K562 (cell line): ENCODE measurements around the gene ZDHHC16. TPM values are rescaled to one million over a fixed set of nuclear protein-coding genes. Genes with fewer than 3 reads are reported as not detected.

Source experiments
- ATAC-seq: fragments of 200-7000 bp; cut with Tn5 transposase; 3 replicates; pipeline ENCODE4 v1.9.1; 2020; ENCODE audit warnings: moderate library complexity
- BruUV-seq: library from RNA; stranded (reverse); fragments of 400-500 nt; replicated peaks from 2 replicates; lab custom pipeline; 2021; lab: Mats Ljungman, UMichigan
- CTCF ChIA-PET: fragments of 300-600 bp; formaldehyde crosslinking; extraction: SDS; loops from one replicate; lab custom pipeline; 2021; ENCODE audit warnings: low intra/inter-chr PET ratio; lab: Yijun Ruan, JAX
- POLR2A ChIA-PET: fragments of 300-600, 350-650 bp; sonication (Branson Sonifier 250); formaldehyde crosslinking; extraction: SDS; loops from one replicate; lab custom pipeline; 2021; ENCODE audit warnings: antibody characterized with exemption, inconsistent platforms; lab: Yijun Ruan, JAX
- DNase-seq, 4 experiments: peaks; one replicate each; pipeline versions ENCODE4 v3.0.0 to v3.0.0-alpha.2; 2011 to 2018; ENCODE audit warnings: low spot score in 3 of 4, mixed read lengths in 3 of 4; ENCODE audit errors: extremely low read depth in 1 of 4
- FAIRE-seq: peaks from 2 replicates; lab custom pipeline; 2011; peaks lifted over from hg19 to GRCh38; lab: Jason Lieb, UNC
- H2AFZ ChIP-seq: 2 replicates; pipeline ENCODE4 v1.6.0; 2011; ENCODE audit warnings: low read depth, low read length, control low read depth, inconsistent platforms
- H3K27ac ChIP-seq: fragments of 200-600 bp; 3 replicates; pipeline ENCODE4 v1.8.0; 2011; ENCODE audit warnings: low read depth, mild to moderate bottlenecking, control low read depth, inconsistent platforms, low read length, moderate library complexity, mixed read lengths; ENCODE audit errors: extremely low read depth
- H3K27me3 ChIP-seq, 2 experiments: fragments of 300-600 bp in 1 of 2; 2 replicates in 1 of 2; 3 replicates in 1 of 2; pipeline versions ENCODE4 v1.6.0 to v1.8.0; 2011; ENCODE audit warnings: inconsistent platforms in 2 of 2, low read length in 2 of 2, mild to moderate bottlenecking in 1 of 2, mixed read lengths in 1 of 2, moderate library complexity in 1 of 2; ENCODE audit not compliant: control insufficient read depth in 2 of 2, insufficient read depth in 2 of 2
- H3K36me3 ChIP-seq: fragments of 300-600 bp; 3 replicates; pipeline ENCODE4 v1.8.0; 2011; ENCODE audit warnings: mild to moderate bottlenecking, low read length, inconsistent platforms; ENCODE audit not compliant: control insufficient read depth, insufficient read depth
- H3K4me1 ChIP-seq, 2 experiments: fragments of 200-600 bp in 1 of 2; replicated peaks in 1 of 2; 2 replicates in 1 of 2; 3 replicates in 1 of 2; pipeline versions ENCODE4 v1.5.1 to v1.8.0; 2011; ENCODE audit warnings: inconsistent platforms in 2 of 2, low read length in 2 of 2, mild to moderate bottlenecking in 1 of 2, mixed read lengths in 1 of 2, moderate library complexity in 1 of 2; ENCODE audit not compliant: control insufficient read depth in 2 of 2, insufficient read depth in 2 of 2
- H3K4me2 ChIP-seq: 2 replicates; pipeline ENCODE4 v1.6.1; 2011; ENCODE audit warnings: low read length, control low read depth, inconsistent platforms, mixed read lengths; ENCODE audit not compliant: insufficient read depth
- H3K4me3 ChIP-seq: fragments of 200-600 bp; sonication (generic), shearing (Covaris generic); 2 replicates; pipeline ENCODE4 v1.5.1; 2016; ENCODE audit warnings: control low read depth, inconsistent platforms
- H3K79me2 ChIP-seq: fragments of 200-600 bp; 3 replicates; pipeline ENCODE4 v1.8.0; 2011; ENCODE audit warnings: low read length, inconsistent platforms; ENCODE audit not compliant: control insufficient read depth, insufficient read depth
- H3K9ac ChIP-seq, 2 experiments: 2 replicates each; pipeline versions ENCODE4 v1.6.0 to v1.6.1; 2011; ENCODE audit warnings: low read depth in 2 of 2, low read length in 2 of 2, control low read depth in 1 of 2, inconsistent platforms in 1 of 2, mild to moderate bottlenecking in 1 of 2, mixed read lengths in 1 of 2; ENCODE audit not compliant: insufficient read depth in 1 of 2
- H3K9me1 ChIP-seq: one replicate; pipeline ENCODE4 v1.6.0; 2011; ENCODE audit warnings: inconsistent platforms, mild to moderate bottlenecking, low read length, moderate library complexity; ENCODE audit not compliant: control insufficient read depth, insufficient read depth
- H3K9me3 ChIP-seq: replicated peaks from 2 replicates; pipeline ENCODE4 v1.5.1; 2011; ENCODE audit warnings: low read depth, low read length, inconsistent platforms; ENCODE audit not compliant: control insufficient read depth, insufficient read depth
- H4K20me1 ChIP-seq: replicated peaks from 2 replicates; pipeline ENCODE4 v1.6.1; 2011; ENCODE audit warnings: low read length, inconsistent platforms, mixed read lengths; ENCODE audit not compliant: control insufficient read depth, insufficient read depth
- COPS2 ChIP-seq: fragments of 450-650 bp; conservative IDR thresholded peaks from 2 replicates; pipeline ENCODE4 v1.6.1; 2016; ENCODE audit warnings: mild to moderate bottlenecking, moderate library complexity
- ETS2 ChIP-seq: IDR thresholded peaks from 2 replicates; pipeline ENCODE4 v1.6.1; 2016; ENCODE audit warnings: borderline replicate concordance, missing genetic modification characterization, mild to moderate bottlenecking, moderate library complexity, missing compliant biosample characterization; ENCODE audit not compliant: poor library complexity, severe bottlenecking
- MYNN ChIP-seq, 2 experiments: sonication (generic); formaldehyde crosslinking in 1 of 2; IDR thresholded peaks; 2 replicates each; pipeline versions ENCODE4 v1.5.0 to v1.6.1; 2016 to 2020; ENCODE audit warnings: antibody characterized with exemption in 1 of 2, missing genetic modification reagents in 1 of 2
- PTRF ChIP-seq: fragments of 450-650 bp; IDR thresholded peaks from 2 replicates; pipeline ENCODE4 v1.6.1; 2016; ENCODE audit warnings: mild to moderate bottlenecking, missing genetic modification characterization, missing compliant biosample characterization
- SNRNP70 ChIP-seq: fragments of 200-400 bp; formaldehyde crosslinking; optimal IDR thresholded peaks from 2 replicates; pipeline ENCODE3; 2017; ENCODE audit warnings: low read depth, low read length
- SP2 ChIP-seq: IDR thresholded peaks from 2 replicates; pipeline ENCODE4 v1.6.1; 2011; ENCODE audit warnings: mild to moderate bottlenecking, low read depth, low read length, moderate library complexity; ENCODE audit not compliant: poor library complexity, severe bottlenecking; ENCODE audit errors: extremely low read depth
- ZNF146 ChIP-seq: IDR thresholded peaks from one replicate; pipeline ENCODE4 v1.6.1; 2018; ENCODE audit warnings: missing compliant biosample characterization; ENCODE audit not compliant: unreplicated experiment
- ZNF212 ChIP-seq: fragments of 450-650 bp; formaldehyde crosslinking; IDR thresholded peaks from 2 replicates; pipeline ENCODE4 v1.4.0; 2020; ENCODE audit warnings: mild to moderate bottlenecking
- WGBS: fragments of 100-300 bp; shearing (Covaris generic); methylation state at CpG from one replicate; pipeline ENCODE4 v1.1.6; 2016; ENCODE audit warnings: low coverage, mixed read lengths; ENCODE audit not compliant: insufficient coverage; ENCODE audit errors: missing lambda C conversion rate; 5-methylcytosine and 5-hydroxymethylcytosine counted together
- in situ Hi-C: fragments of 300-500 bp; cut with MboI; formaldehyde crosslinking; loops from 4 replicates; pipeline ENCODE4 v1.15.0; 2018; ENCODE audit warnings: inconsistent platforms, mixed read lengths
- intact Hi-C: fragments of 100-400 bp; cut with micrococcal nuclease; formaldehyde crosslinking; loops from 2 replicates; pipeline ENCODE4 v1.14.2; 2022
- polyA plus RNA-seq, 8 experiments: library from polyadenylated mRNA; depleted of rRNA in 4 of 8; stranded (reverse) in 5 of 8; unstranded in 3 of 8; fragments of >200 nt; fragmentation: Nextera tagmentation in 2 of 8; fragmentation: Illumina TruSeq in 1 of 8; extraction: Ambion mirVana in 2 of 8; extraction: Trizol in 1 of 8; gene quantifications; 2 replicates each; pipeline versions ENCODE4 v1.2.1 to v1.2.3, GENCODE V29; 2011 to 2014; ENCODE audit warnings: inconsistent platforms in 1 of 8, missing spikeins in 1 of 8
- total RNA-seq, 7 experiments: library from RNA; depleted of rRNA in 6 of 7; stranded (reverse); fragments of >200 nt in 6 of 7; fragmentation: Illumina TruSeq in 2 of 7; extraction: Trizol in 2 of 7; gene quantifications; 2 replicates each; pipeline versions ENCODE4 v1.2.1 to v1.2.3, GENCODE V29; 2011 to 2021; ENCODE audit warnings: low replicate concordance in 1 of 7
- TF ChIP-seq, protein P1 (sequence below), 3 experiments: fragments of 200-800 bp in 1 of 3; sonication (Bioruptor generic) in 1 of 3; sonication (generic) in 1 of 3; formaldehyde crosslinking in 1 of 3; IDR thresholded peaks; 2 replicates each; pipeline versions ENCODE4 v1.6.1 to v1.8.0; 2016 to 2022; ENCODE audit warnings: mild to moderate bottlenecking in 2 of 3, missing compliant biosample characterization in 2 of 3, missing genetic modification characterization in 2 of 3, missing genetic modification reagents in 1 of 3
- TF ChIP-seq, protein P2 (sequence below): sonication (generic); formaldehyde crosslinking; IDR thresholded peaks from 2 replicates; pipeline ENCODE4 v1.8.0; 2022; ENCODE audit warnings: mild to moderate bottlenecking, low read depth, missing genetic modification reagents
- TF ChIP-seq, protein P3 (sequence below): fragments of 450-650 bp; formaldehyde crosslinking; IDR thresholded peaks from 2 replicates; pipeline ENCODE4 v1.4.0; 2020; ENCODE audit warnings: mild to moderate bottlenecking, moderate library complexity

The ZDHHC16 gene
- total and polyA plus RNA-seq, 9 of the 15 experiments (the other 6 are each of a cell fraction or from before 2014, with no cell fraction given), result 12.5 to 33.8 (median 21.3) TPM

DNA sequence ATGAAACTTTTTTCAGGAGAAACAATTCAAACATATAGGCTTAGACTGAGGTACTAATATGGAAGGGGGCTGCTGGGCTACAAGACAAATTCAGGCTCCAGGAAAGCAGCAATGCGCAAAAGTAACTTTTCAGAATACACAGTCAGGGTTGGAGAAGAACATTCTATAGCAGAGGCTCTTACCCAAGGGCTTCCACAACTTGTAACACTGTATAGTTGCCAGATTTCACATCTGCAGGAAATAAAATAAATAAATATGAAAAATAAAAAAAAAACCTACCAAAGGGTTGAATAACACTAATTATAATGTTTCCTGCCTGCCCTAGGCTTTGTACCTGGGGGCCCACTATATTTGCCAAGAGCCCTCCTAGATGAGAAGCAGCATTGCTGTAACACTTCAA is 37.9 kb downstream of the ZDHHC16 start:
- BruUV-seq, result no TSS peak
- 89% methylated on average over 1 of the region's 1 CpG for WGBS
- Histone ChIP-seq H3K9me3 (no peaks in the 10 kb centered on the region), H3K9ac (no peak overlapping the region), H2AFZ (no peak overlapping the region), H3K36me3 (peaks cover 56% of the 10 kb centered on the region; the same call in 2 of the 3 replicates), H3K4me2 (no peak overlapping the region), H3K79me2 (peaks cover 36% of the 10 kb centered on the region), H3K9me1 (no peaks in the 10 kb centered on the region), H3K27ac (no peak overlapping the region), H4K20me1 (no peaks in the 10 kb centered on the region), H3K4me1 (no peaks in the 10 kb centered on the region), H3K27me3 (no peaks in the 10 kb centered on the region), H3K4me3 (no peak overlapping the region)
- intact Hi-C loops, result no loop called here
- DNase-seq, result no peak
- in situ Hi-C loops, result no loop called here
- ATAC-seq, result no peak
- POLR2A ChIA-PET, result interaction anchor here (0.5 to 1.9 kb wide), 5 partner anchors 11 to 158 kb away, joined by 3 to 6 read pairs (median 3); no protein-coding TSS in a partner anchor
- TF ChIP-seq, protein P1, sequence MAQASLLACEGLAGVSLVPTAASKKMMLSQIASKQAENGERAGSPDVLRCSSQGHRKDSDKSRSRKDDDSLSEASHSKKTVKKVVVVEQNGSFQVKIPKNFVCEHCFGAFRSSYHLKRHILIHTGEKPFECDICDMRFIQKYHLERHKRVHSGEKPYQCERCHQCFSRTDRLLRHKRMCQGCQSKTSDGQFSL (CRISPR knock-in tag; IDR thresholded peaks at IDR 0.05), result no peak
- TF ChIP-seq, protein P1 (tag; IDR thresholded peaks at IDR 0.05), result no peak
- TF ChIP-seq SNRNP70, result no peak
- TF ChIP-seq, protein P2, sequence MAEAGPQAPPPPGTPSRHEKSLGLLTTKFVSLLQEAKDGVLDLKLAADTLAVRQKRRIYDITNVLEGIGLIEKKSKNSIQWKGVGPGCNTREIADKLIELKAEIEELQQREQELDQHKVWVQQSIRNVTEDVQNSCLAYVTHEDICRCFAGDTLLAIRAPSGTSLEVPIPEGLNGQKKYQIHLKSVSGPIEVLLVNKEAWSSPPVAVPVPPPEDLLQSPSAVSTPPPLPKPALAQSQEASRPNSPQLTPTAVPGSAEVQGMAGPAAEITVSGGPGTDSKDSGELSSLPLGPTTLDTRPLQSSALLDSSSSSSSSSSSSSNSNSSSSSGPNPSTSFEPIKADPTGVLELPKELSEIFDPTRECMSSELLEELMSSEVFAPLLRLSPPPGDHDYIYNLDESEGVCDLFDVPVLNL (CRISPR knock-in tag), result no peak
- TF ChIP-seq ETS2 (tag), result no peak
- TF ChIP-seq ZNF212, result no peak
- no peak for TF ChIP-seq SP2
- no peak for TF ChIP-seq MYNN (IDR thresholded peaks at IDR 0.05)
- TF ChIP-seq MYNN (CRISPR knock-in tag; IDR thresholded peaks at IDR 0.05), result no peak
- TF ChIP-seq ZNF146 (CRISPR knock-in tag), result no peak
- TF ChIP-seq COPS2, result no peak
- no peak for TF ChIP-seq PTRF
- TF ChIP-seq, protein P3, sequence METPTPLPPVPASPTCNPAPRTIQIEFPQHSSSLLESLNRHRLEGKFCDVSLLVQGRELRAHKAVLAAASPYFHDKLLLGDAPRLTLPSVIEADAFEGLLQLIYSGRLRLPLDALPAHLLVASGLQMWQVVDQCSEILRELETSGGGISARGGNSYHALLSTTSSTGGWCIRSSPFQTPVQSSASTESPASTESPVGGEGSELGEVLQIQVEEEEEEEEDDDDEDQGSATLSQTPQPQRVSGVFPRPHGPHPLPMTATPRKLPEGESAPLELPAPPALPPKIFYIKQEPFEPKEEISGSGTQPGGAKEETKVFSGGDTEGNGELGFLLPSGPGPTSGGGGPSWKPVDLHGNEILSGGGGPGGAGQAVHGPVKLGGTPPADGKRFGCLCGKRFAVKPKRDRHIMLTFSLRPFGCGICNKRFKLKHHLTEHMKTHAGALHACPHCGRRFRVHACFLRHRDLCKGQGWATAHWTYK (CRISPR knock-in tag), result no peak
- no peak for FAIRE-seq
- CTCF ChIA-PET, result no interaction called here
